HepG2 (cell line): ENCODE measurements around the gene GNG7. TPM values are rescaled to one million over a fixed set of nuclear protein-coding genes. Genes with fewer than 3 reads are reported as not detected.

ENCODE experiments used
- ATAC-seq: fragments of 200-7000 bp; cut with Tn5 transposase; 3 replicates; pipeline ENCODE4 v1.9.1; 2020; ENCODE audit warnings: mild to moderate bottlenecking, moderate library complexity
- BruUV-seq: library from RNA; stranded (reverse); fragments of 400-500 nt; replicated peaks from 2 replicates; lab custom pipeline; 2021; lab: Mats Ljungman, UMichigan
- CTCF ChIA-PET: fragments of 300-600 bp; formaldehyde crosslinking; extraction: SDS; loops from one replicate; lab custom pipeline; 2021; ENCODE audit warnings: low total read pairs, inconsistent platforms, low intra/inter-chr PET ratio; lab: Yijun Ruan, JAX
- POLR2A ChIA-PET: fragments of 350-600 bp; sonication (Branson Sonifier 250); formaldehyde crosslinking; loops from one replicate; lab custom pipeline; 2020; ENCODE audit warnings: antibody characterized with exemption, inconsistent platforms; lab: Yijun Ruan, JAX
- DNase-seq: peaks from one replicate; pipeline ENCODE4 v3.0.0-alpha.2; 2015; ENCODE audit warnings: low spot score
- FAIRE-seq: peaks from 3 replicates; lab custom pipeline; 2011; peaks lifted over from hg19 to GRCh38; lab: Jason Lieb, UNC
- H2AFZ ChIP-seq: one replicate; pipeline ENCODE4 v1.6.1; 2011; ENCODE audit warnings: low read length, inconsistent platforms
- H3K27ac ChIP-seq: fragments of 300-600 bp; 3 replicates; pipeline ENCODE4 v1.8.0; 2011; ENCODE audit warnings: mixed run types, mild to moderate bottlenecking, mixed read lengths, low read length, inconsistent platforms; ENCODE audit not compliant: insufficient read depth; ENCODE audit errors: extremely low read length
- H3K27me3 ChIP-seq, 2 experiments: fragments of 200-600 bp in 1 of 2; 2 replicates in 1 of 2; 3 replicates in 1 of 2; pipeline versions ENCODE4 v1.6.0 to v1.8.0; 2011; ENCODE audit warnings: low read length in 2 of 2, mild to moderate bottlenecking in 2 of 2, moderate library complexity in 2 of 2, inconsistent platforms in 1 of 2; ENCODE audit not compliant: insufficient read depth in 2 of 2, control insufficient read depth in 1 of 2
- H3K36me3 ChIP-seq, 2 experiments: fragments of 200-600 bp in 1 of 2; replicated peaks in 1 of 2; 2 replicates in 1 of 2; 3 replicates in 1 of 2; pipeline versions ENCODE4 v1.5.1 to v1.8.0; 2011; ENCODE audit warnings: low read length in 2 of 2, inconsistent platforms in 1 of 2; ENCODE audit not compliant: insufficient read depth in 2 of 2, control insufficient read depth in 1 of 2
- H3K4me1 ChIP-seq: 2 replicates; pipeline ENCODE4 v1.5.1; 2012; ENCODE audit warnings: low read length, inconsistent platforms; ENCODE audit not compliant: insufficient read depth
- H3K4me2 ChIP-seq: 2 replicates; pipeline ENCODE4 v1.6.0; 2011; ENCODE audit warnings: low read depth, low read length, inconsistent platforms
- H3K4me3 ChIP-seq, 3 experiments: fragments of 200-600 bp in 1 of 3; sonication (generic), shearing (Covaris generic) in 1 of 3; replicated peaks in 1 of 3; 2 replicates each; pipeline ENCODE4 v1.5.1; 2011 to 2016; ENCODE audit warnings: low read length in 3 of 3, inconsistent platforms in 2 of 3, low read depth in 2 of 3, mild to moderate bottlenecking in 2 of 3, control low read depth in 1 of 3, mixed read lengths in 1 of 3; ENCODE audit not compliant: insufficient read depth in 1 of 3
- H3K79me2 ChIP-seq: one replicate; pipeline ENCODE4 v1.6.1; 2011; ENCODE audit warnings: low read length, inconsistent platforms; ENCODE audit not compliant: insufficient read depth
- H3K9ac ChIP-seq: 2 replicates; pipeline ENCODE4 v1.6.0; 2011; ENCODE audit warnings: mild to moderate bottlenecking, low read depth, low read length, inconsistent platforms; ENCODE audit not compliant: insufficient read depth
- H3K9me3 ChIP-seq: 2 replicates; pipeline ENCODE4 v1.5.1; 2012; ENCODE audit warnings: mild to moderate bottlenecking, low read length
- H4K20me1 ChIP-seq: 2 replicates; pipeline ENCODE4 v1.6.0; 2011; ENCODE audit warnings: inconsistent platforms, mild to moderate bottlenecking, low read length, moderate library complexity; ENCODE audit not compliant: insufficient read depth
- ARHGAP35 ChIP-seq: sonication (generic); formaldehyde crosslinking; IDR thresholded peaks from 2 replicates; pipeline ENCODE4 v1.9.0; 2022; ENCODE audit warnings: mild to moderate bottlenecking, inconsistent platforms, moderate library complexity, missing genetic modification reagents, borderline replicate concordance
- HMG20A ChIP-seq: IDR thresholded peaks from 2 replicates; pipeline ENCODE4 v1.6.1; 2016; ENCODE audit warnings: borderline replicate concordance
- HMGA1 ChIP-seq: sonication (generic); formaldehyde crosslinking; conservative IDR thresholded peaks from 2 replicates; pipeline ENCODE4 v1.4.0; 2020; ENCODE audit warnings: missing genetic modification reagents
- SP2 ChIP-seq: sonication (generic); formaldehyde crosslinking; IDR thresholded peaks from 2 replicates; pipeline ENCODE4 v1.5.1; 2020; ENCODE audit warnings: mild to moderate bottlenecking, missing genetic modification reagents
- ZNF230 ChIP-seq: sonication (generic); formaldehyde crosslinking; IDR thresholded peaks from 2 replicates; pipeline ENCODE4 v1.4.0; 2020; ENCODE audit warnings: mild to moderate bottlenecking, missing genetic modification reagents
- ZNF484 ChIP-seq: sonication (generic); formaldehyde crosslinking; IDR thresholded peaks from 2 replicates; pipeline ENCODE4 v1.5.1; 2020; ENCODE audit warnings: mild to moderate bottlenecking, low read depth, missing genetic modification reagents, borderline replicate concordance
- WGBS: methylation state at CpG from one replicate; pipeline ENCODE4 v1.1.6; 2017; ENCODE audit warnings: low lambda C conversion rate; 5-methylcytosine and 5-hydroxymethylcytosine counted together
- in situ Hi-C: cut with HindIII; loops from 2 replicates; pipeline ENCODE4 v1.10.0; 2017; ENCODE audit warnings: low pct_unique_long_range_greater_than_20kb; ENCODE audit not compliant: extremely low pct_ligation_motif_present
- intact Hi-C: fragments of 100-400 bp; cut with micrococcal nuclease; formaldehyde crosslinking; loops from one replicate; pipeline ENCODE4 v1.10.0; 2022; ENCODE audit not compliant: unreplicated experiment
- polyA plus RNA-seq, 8 experiments: library from polyadenylated mRNA; depleted of rRNA in 3 of 8; stranded (reverse) in 7 of 8; unstranded in 1 of 8; fragments of >200 nt; fragmentation: Illumina TruSeq in 4 of 8; extraction: Trizol in 4 of 8; gene quantifications; 2 replicates each; pipeline versions ENCODE4 v1.2.1 to v1.2.3, GENCODE V29; 2011 to 2016; ENCODE audit warnings: low read depth in 4 of 8, missing spikeins in 1 of 8, mixed read lengths in 1 of 8; ENCODE audit not compliant: insufficient read depth in 1 of 8
- total RNA-seq, 5 experiments: library from RNA; depleted of rRNA; stranded (reverse); fragments of >200 nt; fragmentation: Illumina TruSeq; extraction: Trizol; gene quantifications; 2 replicates each; pipeline ENCODE4 v1.2.3, GENCODE V29; 2016; ENCODE audit warnings: low read depth in 1 of 5
- TF ChIP-seq, protein P1 (sequence below): sonication (generic); formaldehyde crosslinking; conservative IDR thresholded peaks from 2 replicates; pipeline ENCODE4 v1.8.0; 2022; ENCODE audit warnings: mild to moderate bottlenecking, moderate library complexity, missing genetic modification reagents

Gene GNG7
- total and polyA plus RNA-seq, 2 of the 13 experiments (the other 11 are each of a cell fraction or from before 2014, with no cell fraction given): 1.4 to 3.3 TPM

DNA sequence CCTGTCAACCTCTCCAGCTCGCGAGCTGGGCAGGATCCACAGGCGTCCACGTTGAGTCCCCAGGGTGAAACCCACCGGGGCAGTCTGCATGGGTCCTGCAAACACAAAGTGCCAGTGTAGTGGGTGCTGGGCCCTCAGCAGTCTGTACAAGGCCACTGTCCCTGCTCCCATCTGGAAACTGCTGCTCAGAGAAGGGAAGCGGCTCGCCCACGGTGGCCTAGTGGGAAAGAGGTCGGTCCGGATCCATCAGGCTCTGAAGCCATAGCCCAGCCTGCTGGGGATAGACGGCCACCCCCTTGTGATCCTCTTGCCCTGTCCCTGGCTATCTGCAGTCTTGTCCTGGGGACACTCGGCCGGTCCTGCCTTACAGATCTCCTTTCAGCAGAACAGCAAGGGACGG, 21.3 kb upstream of the GNG7 start:
- Histone ChIP-seq H3K4me1 (peaks cover 42% of the 10 kb centered on the region), H3K9ac (no peak overlapping the region), H3K4me3 (peak overlapping the region in 2 of 3 experiments; percentile 13 to 29; a peak in 2 of 6 replicates), H3K36me3 (no peaks in the 10 kb centered on the region)
- POLR2A ChIA-PET: interaction anchor here (1.3 to 2.0 kb wide), 2 partner anchors 20 to 75 kb away, joined by 5 to 7 read pairs; no protein-coding TSS in a partner anchor
- WGBS: no CpG with 5 or more reads among the region's 14 CpGs
- TF ChIP-seq HMGA1: no peak
- no peak for TF ChIP-seq ZNF484 (CRISPR knock-in tag)
- no peak for TF ChIP-seq HMG20A (CRISPR knock-in tag)
- TF ChIP-seq, protein P1, sequence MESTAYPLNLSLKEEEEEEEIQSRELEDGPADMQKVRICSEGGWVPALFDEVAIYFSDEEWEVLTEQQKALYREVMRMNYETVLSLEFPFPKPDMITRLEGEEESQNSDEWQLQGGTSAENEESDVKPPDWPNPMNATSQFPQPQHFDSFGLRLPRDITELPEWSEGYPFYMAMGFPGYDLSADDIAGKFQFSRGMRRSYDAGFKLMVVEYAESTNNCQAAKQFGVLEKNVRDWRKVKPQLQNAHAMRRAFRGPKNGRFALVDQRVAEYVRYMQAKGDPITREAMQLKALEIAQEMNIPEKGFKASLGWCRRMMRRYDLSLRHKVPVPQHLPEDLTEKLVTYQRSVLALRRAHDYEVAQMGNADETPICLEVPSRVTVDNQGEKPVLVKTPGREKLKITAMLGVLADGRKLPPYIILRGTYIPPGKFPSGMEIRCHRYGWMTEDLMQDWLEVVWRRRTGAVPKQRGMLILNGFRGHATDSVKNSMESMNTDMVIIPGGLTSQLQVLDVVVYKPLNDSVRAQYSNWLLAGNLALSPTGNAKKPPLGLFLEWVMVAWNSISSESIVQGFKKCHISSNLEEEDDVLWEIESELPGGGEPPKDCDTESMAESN: 0 out of 2 replicates have a peak, but pooled peaks have one; percentile 36
- TF ChIP-seq, all 625 proteins: peak for 1
- CTCF ChIA-PET: no interaction called here
- Histone ChIP-seq H3K4me2 (peak overlapping the region; percentile 41), H3K27ac (no peak overlapping the region), H2AFZ (no peak overlapping the region), H3K9me3 (no peaks in the 10 kb centered on the region), H3K79me2 (no peaks in the 10 kb centered on the region), H3K27me3 (peaks cover 27 to 69% of the 10 kb centered on the region in 2 experiments), H4K20me1 (no peaks in the 10 kb centered on the region)
- in situ Hi-C loops (no loop called here), intact Hi-C loops (no loop called here)
- ATAC-seq: peak; percentile 19
- DNase-seq: no peak
- BruUV-seq: no TSS peak
- FAIRE-seq: no peak

DNA sequence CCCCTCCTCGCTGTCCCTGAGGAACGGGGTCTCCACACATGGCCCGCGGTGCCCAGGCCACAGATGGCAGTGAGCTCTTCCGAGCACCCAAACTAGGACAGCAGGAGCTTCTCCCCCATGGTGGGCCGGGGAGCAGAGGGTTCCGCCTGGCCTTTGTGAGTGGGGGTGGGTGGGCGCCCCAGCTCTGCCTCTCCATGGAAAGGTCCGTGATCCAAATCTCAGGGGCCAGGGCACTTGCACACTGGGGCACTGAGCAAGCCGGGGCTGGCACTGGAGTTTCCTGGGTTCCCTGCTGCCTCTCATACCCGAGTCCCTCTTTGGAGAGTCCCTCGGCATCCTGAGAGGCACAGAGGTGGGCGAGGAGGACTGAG, 20.8 kb upstream of the GNG7 start:
- BruUV-seq: no TSS peak
- peak overlapping the region; percentile 41; the same call in 1 of the 2 replicates for H3K4me2 ChIP-seq
- CTCF ChIA-PET: no interaction called here
- H2AFZ ChIP-seq: no peak overlapping the region
- no peaks in the 10 kb centered on the region for H3K36me3 ChIP-seq
- H3K27ac ChIP-seq: no peak overlapping the region
- WGBS: 32% methylated on average over 4 of the region's 13 CpGs
- H3K4me1 ChIP-seq: peaks cover 42% of the 10 kb centered on the region
- no peak for FAIRE-seq
- TF ChIP-seq ZNF230 (CRISPR knock-in tag) (0 out of 2 replicates have a peak, but pooled peaks have one; percentile 29), SP2 (CRISPR knock-in tag) (0 out of 2 replicates have a peak, but pooled peaks have one; percentile 13), ARHGAP35 (CRISPR knock-in tag) (no peak)
- TF ChIP-seq, all 625 proteins: peak for 2
- Histone ChIP-seq H4K20me1 (no peaks in the 10 kb centered on the region), H3K4me3 (peak overlapping the region in 1 of 3 experiments; percentile 29; a peak in 1 of 6 replicates), H3K9me3 (no peaks in the 10 kb centered on the region), H3K79me2 (no peaks in the 10 kb centered on the region), H3K27me3 (peaks cover 24 to 65% of the 10 kb centered on the region in 2 experiments), H3K9ac (no peak overlapping the region)
- intact Hi-C loops (no loop called here), in situ Hi-C loops (no loop called here)
- ATAC-seq (peak; percentile 3; the same call in 2 of the 3 replicates), DNase-seq (no peak)
- POLR2A ChIA-PET: interaction anchor here (1.4 to 2.0 kb wide), 2 partner anchors 16 to 20 kb away, joined by 4 to 7 read pairs; no protein-coding TSS in a partner anchor
